ENCODE data around the gene PRKG1. TPM values are rescaled to one million over a fixed set of nuclear protein-coding genes. Genes with fewer than 3 reads are reported as not detected.

PRKG1 gene
- total RNA-seq, 1 experiment from 2014 or later: 10.4 TPM

GRCh38 chr10:51653025-51653424 is 578.7 kb downstream of the PRKG1 start:
- no peak for TF ChIP-seq CTCF (conservative IDR thresholded peaks at IDR 0.05)
- H3K27ac ChIP-seq (ENCODE audit: insufficient read length, low read depth, low read length): no peak overlapping the region
- H2AK5ac ChIP-seq (ENCODE audit: insufficient read length, low read length): no peak overlapping the region
- no peak for DNase-seq
- H2BK20ac ChIP-seq (ENCODE audit: low read depth, low read length, poor library complexity, severe bottlenecking): no peak overlapping the region
- H3K14ac ChIP-seq (ENCODE audit: insufficient read depth, low read length): no peak overlapping the region
- H3K79me2 ChIP-seq (ENCODE audit: insufficient read depth, low read length): no peaks in the 10 kb centered on the region
- H3K79me1 ChIP-seq (ENCODE audit: insufficient read depth, low read depth, low read length, poor library complexity, severe bottlenecking): no peaks in the 10 kb centered on the region
- H2BK120ac ChIP-seq (ENCODE audit: low read depth, low read length, poor library complexity, severe bottlenecking): no peak overlapping the region
- no peak overlapping the region for H2AFZ ChIP-seq (ENCODE audit: low read length)
- H3K23me2 ChIP-seq (ENCODE audit: insufficient read length, low read depth, low read length, poor library complexity, severe bottlenecking): no peaks in the 10 kb centered on the region
- no peak overlapping the region for H3K4me3 Mint-ChIP-seq
- H3K27me3 ChIP-seq (ENCODE audit: insufficient read depth, low read length): no peaks in the 10 kb centered on the region
- peaks cover 2% of the 10 kb centered on the region; the same call in 1 of the 2 replicates for H3K4me1 ChIP-seq (ENCODE audit: insufficient read depth, low read length)
- peaks cover 4 to 7% of the 10 kb centered on the region in 2 experiments for H3K4me1 Mint-ChIP-seq
- no peak overlapping the region for H2BK5ac ChIP-seq (ENCODE audit: insufficient read length, low read length)
- H3K56ac ChIP-seq (ENCODE audit: insufficient read length, low read depth, low read length): no peak overlapping the region
- no peaks in the 10 kb centered on the region for H3K9me3 ChIP-seq (ENCODE audit: control insufficient read depth, low read depth, low read length)
- no peak overlapping the region for H2BK12ac ChIP-seq (ENCODE audit: insufficient read length, low read depth, low read length)
- H3K9me3 Mint-ChIP-seq: no peaks in the 10 kb centered on the region; a peak in 1 of 5 replicates
- no peaks in the 10 kb centered on the region for H3K36me3 Mint-ChIP-seq (ENCODE audit: insufficient read depth in 1 of 3, low read depth in 3 of 3)
- H4K91ac ChIP-seq (ENCODE audit: insufficient read length, low read depth, low read length): no peak overlapping the region
- H3K27me3 Mint-ChIP-seq (ENCODE audit: low read depth): no peaks in the 10 kb centered on the region
- H3K4ac ChIP-seq (ENCODE audit: low read depth, low read length): no peak overlapping the region
- H3K4me2 ChIP-seq (ENCODE audit: insufficient read depth, insufficient read length, low read length): no peak overlapping the region
- H3K18ac ChIP-seq (ENCODE audit: insufficient read length, low read depth, low read length): no peak overlapping the region
- no peak overlapping the region for H3K27ac Mint-ChIP-seq
- H4K5ac ChIP-seq (ENCODE audit: insufficient read length, low read depth, low read length): no peak overlapping the region
- no peak overlapping the region for H3K23ac ChIP-seq (ENCODE audit: insufficient read length, low read depth, low read length)
- H4K8ac ChIP-seq (replicated peaks; ENCODE audit: insufficient read length, low read depth, low read length): no peak overlapping the region
- H3T11ph ChIP-seq (ENCODE audit: low read length): no peak overlapping the region
- no peaks in the 10 kb centered on the region for H4K20me1 ChIP-seq (ENCODE audit: control insufficient read depth, insufficient read depth, insufficient read length)
- H2BK15ac ChIP-seq (ENCODE audit: low read depth, low read length): no peak overlapping the region
- H3K9ac ChIP-seq (ENCODE audit: extremely low read depth, insufficient read length, low read length): no peak overlapping the region

Measured in H9 (cell line).